ENCODE results near the gene THTPA. TPM values are rescaled to one million over a fixed set of nuclear protein-coding genes. Genes with fewer than 3 reads are reported as not detected.
"Not testable (repeated sequence)": the region's sequence is repeated elsewhere in the genome, so short reads cannot be mapped to it uniquely, and the experiment has no call there.

THTPA gene
- total RNA-seq, 1 donor from 2014 or later = 7.7 TPM

- Mint-ChIP-seq H3K27me3 (ENCODE audit: insufficient read depth, low read depth) (peaks cover 2% of the 10 kb centered on the region), H3K9me3 (peaks cover 4% of the 10 kb centered on the region), H3K36me3 (no peaks in the 10 kb centered on the region), H3K4me1 (no peaks in the 10 kb centered on the region), H3K4me3 (no peak overlapping the region), H3K27ac (no peak overlapping the region)
- H3K4me3 ChIP-seq = no peak overlapping the region
- no peak overlapping the region for H2AFZ ChIP-seq (replicated peaks)
- H4K20me1 ChIP-seq (ENCODE audit: low read depth) = no peaks in the 10 kb centered on the region
- H3K4me1 ChIP-seq = no peaks in the 10 kb centered on the region
- no peaks in the 10 kb centered on the region for H3K79me2 ChIP-seq (ENCODE audit: low read depth)
- H3K9me3 ChIP-seq (ENCODE audit: low read depth) = no peaks in the 10 kb centered on the region
- no peak overlapping the region for H3K9ac ChIP-seq
- H3K4me2 ChIP-seq = no peak overlapping the region
- no peaks in the 10 kb centered on the region for H3K27me3 ChIP-seq
- H3K36me3 ChIP-seq = no peaks in the 10 kb centered on the region
- TF ChIP-seq CTCF (IDR thresholded peaks at IDR 0.05) = no peak
- TF ChIP-seq EZH2 (IDR thresholded peaks at IDR 0.05) = no peak
- TF ChIP-seq EZH2phosphoT487 (IDR thresholded peaks at IDR 0.05) = no peak
- H3K27ac ChIP-seq = no peak overlapping the region
- H3F3A ChIP-seq (ENCODE audit: low read depth) = no peaks in the 10 kb centered on the region
- no peak for DNase-seq (ENCODE audit: low spot score)
Observed at GRCh38 chr14:23609001-23609400, 52.9 kb downstream of the THTPA start.

GRCh38 chr14:23609411-23610089, 53.5 kb downstream of the THTPA start:
- not testable (repeated sequence) for H3K27me3 ChIP-seq; H3K9me3 Mint-ChIP-seq; H3F3A ChIP-seq (ENCODE audit: low read depth); H3K27me3 Mint-ChIP-seq (ENCODE audit: insufficient read depth, low read depth); H3K79me2 ChIP-seq (ENCODE audit: low read depth); H4K20me1 ChIP-seq (ENCODE audit: low read depth); H3K27ac ChIP-seq; H3K4me2 ChIP-seq; H3K4me1 Mint-ChIP-seq; H3K36me3 ChIP-seq; H3K9ac ChIP-seq; H3K4me3 ChIP-seq; H3K36me3 Mint-ChIP-seq; H3K4me3 Mint-ChIP-seq; H2AFZ ChIP-seq (replicated peaks); DNase-seq (ENCODE audit: low spot score); H3K27ac Mint-ChIP-seq; H3K4me1 ChIP-seq; H3K9me3 ChIP-seq (ENCODE audit: low read depth)

Other genes starting within 250 kb of the THTPA start
- 14.9 and 18.0 TPM in 2 replicates for gene BCL2L2, start 249.4 kb upstream of the THTPA start, total RNA-seq (ENCODE audit: low replicate concordance)
- 264 and 298 TPM in 2 replicates for gene PABPN1, start 234.8 kb upstream of the THTPA start, total RNA-seq (ENCODE audit: low replicate concordance)
- 22.2 and 80.8 TPM in 2 replicates for gene SLC22A17, start 203.4 kb upstream of the THTPA start, total RNA-seq (ENCODE audit: low replicate concordance)
- gene EFS, start 191.1 kb upstream of the THTPA start, total RNA-seq (ENCODE audit: low replicate concordance) = 21.7 and 74.3 TPM in 2 replicates
- not detected in 2 replicates for gene IL25, start 183.5 kb upstream of the THTPA start, total RNA-seq (ENCODE audit: low replicate concordance)
- gene CMTM5, start 179.2 kb upstream of the THTPA start, total RNA-seq (ENCODE audit: low replicate concordance) = 4.3 and 6.9 TPM in 2 replicates
- 0.03 TPM in 1 of 2 replicates, not detected in the other for gene MYH6, start 148.0 kb upstream of the THTPA start, total RNA-seq (ENCODE audit: low replicate concordance)
- 0.19 TPM in 1 of 2 replicates, not detected in the other for gene MYH7, start 120.6 kb upstream of the THTPA start, total RNA-seq (ENCODE audit: low replicate concordance)
- 51.1 and 60.1 TPM in 2 replicates for gene NGDN, start 86.6 kb upstream of the THTPA start, total RNA-seq (ENCODE audit: low replicate concordance)
- gene ZFHX2, start 4.5 kb upstream of the THTPA start, total RNA-seq (ENCODE audit: low replicate concordance) = 0.90 and 2.2 TPM in 2 replicates
- gene AP1G2, start 11.5 kb downstream of the THTPA start, total RNA-seq (ENCODE audit: low replicate concordance) = 65.4 and 126 TPM in 2 replicates
- gene JPH4, start 22.5 kb downstream of the THTPA start, total RNA-seq (ENCODE audit: low replicate concordance) = 3.2 and 13.5 TPM in 2 replicates
- gene DHRS2, start 80.1 kb downstream of the THTPA start, total RNA-seq (ENCODE audit: low replicate concordance) = 0.59 and 2.8 TPM in 2 replicates

Data from neural progenitor cell (in vitro differentiated cells).